GM23338 (cell line): ENCODE data around the gene PKD2. TPM values are rescaled to one million over a fixed set of nuclear protein-coding genes. Genes with fewer than 3 reads are reported as not detected.

Experiments
- ATAC-seq: fragments of 200-7000 bp; cut with Tn5 transposase; 3 replicates; pipeline ENCODE4 v1.9.1; 2020
- DNase-seq: peaks from one replicate; pipeline ENCODE4 v3.0.0-alpha.2; 2015; ENCODE audit warnings: low spot score
- H2AFZ ChIP-seq: fragments of 200-600 bp; sonication (generic); 2 replicates; pipeline ENCODE4 v1.8.0; 2016; ENCODE audit warnings: antibody characterized with exemption, mild to moderate bottlenecking, moderate library complexity
- H3F3A ChIP-seq: fragments of 200-600 bp; sonication (generic); replicated peaks from 2 replicates; pipeline ENCODE4 v1.8.0; 2017; ENCODE audit warnings: antibody characterized with exemption, mixed run types, low read depth
- H3K27ac ChIP-seq: fragments of 200-600 bp; sonication (generic); 2 replicates; pipeline ENCODE4 v1.6.1; 2016; ENCODE audit warnings: low read depth
- H3K27me3 ChIP-seq: fragments of 200-600 bp; sonication (generic); 2 replicates; pipeline ENCODE4 v1.8.0; 2016; ENCODE audit warnings: mild to moderate bottlenecking, mixed run types, moderate library complexity; ENCODE audit not compliant: insufficient read depth
- H3K36me3 ChIP-seq: fragments of 200-600 bp; sonication (generic); 2 replicates; pipeline ENCODE4 v1.8.0; 2016; ENCODE audit warnings: mild to moderate bottlenecking; ENCODE audit not compliant: insufficient read depth
- H3K4me1 ChIP-seq: fragments of 200-600 bp; sonication (generic); 2 replicates; pipeline ENCODE4 v1.8.0; 2016; ENCODE audit warnings: mild to moderate bottlenecking, moderate library complexity; ENCODE audit not compliant: insufficient read depth
- H3K4me2 ChIP-seq: fragments of 200-600 bp; sonication (generic); 2 replicates; pipeline ENCODE4 v1.7.1; 2017; ENCODE audit warnings: mixed run types
- H3K4me3 ChIP-seq: fragments of 200-600 bp; sonication (generic); 2 replicates; pipeline ENCODE4 v1.6.1; 2016; ENCODE audit warnings: mixed run types
- H3K79me2 ChIP-seq: fragments of 200-600 bp; sonication (generic); replicated peaks from 2 replicates; pipeline ENCODE4 v1.8.0; 2017; ENCODE audit warnings: mild to moderate bottlenecking; ENCODE audit not compliant: insufficient read depth
- H3K9me2 ChIP-seq: fragments of 200-600 bp; sonication (generic); 2 replicates; pipeline ENCODE4 v1.8.0; 2017; ENCODE audit not compliant: insufficient read depth
- H4K20me1 ChIP-seq: fragments of 200-600 bp; sonication (generic); replicated peaks from 2 replicates; pipeline ENCODE4 v1.8.0; 2017; ENCODE audit warnings: mild to moderate bottlenecking; ENCODE audit not compliant: insufficient read depth
- H3K27ac Mint-ChIP-seq: 2 replicates; pipeline ENCODE4 v1.8.0; 2020; ENCODE audit warnings: inconsistent platforms, mild to moderate bottlenecking, moderate library complexity, mixed read lengths
- H3K27me3 Mint-ChIP-seq: 3 replicates; pipeline ENCODE4 v1.8.0; 2022; ENCODE audit warnings: low read depth, mild to moderate bottlenecking, moderate library complexity, mixed read lengths, inconsistent platforms; ENCODE audit not compliant: insufficient read depth, poor library complexity
- H3K36me3 Mint-ChIP-seq: 3 replicates; pipeline ENCODE4 v1.8.0; 2021; ENCODE audit warnings: low read depth, mild to moderate bottlenecking, inconsistent platforms, moderate library complexity, mixed read lengths
- H3K4me1 Mint-ChIP-seq: 3 replicates; pipeline ENCODE4 v1.8.0; 2020; ENCODE audit warnings: mild to moderate bottlenecking, inconsistent platforms, mixed read lengths
- H3K4me3 Mint-ChIP-seq: 3 replicates; pipeline ENCODE4 v1.8.0; 2021; ENCODE audit warnings: moderate library complexity, mild to moderate bottlenecking, inconsistent platforms, mixed read lengths
- H3K9me3 Mint-ChIP-seq: 3 replicates; pipeline ENCODE4 v1.8.0; 2020; ENCODE audit warnings: moderate library complexity, mild to moderate bottlenecking, inconsistent platforms, mixed read lengths
- CREB1 ChIP-seq: fragments of 250-450 bp; sonication (Bioruptor Pico); IDR thresholded peaks from 2 replicates; pipeline ENCODE4 v1.5.0; 2020; ENCODE audit warnings: low read depth, mild to moderate bottlenecking, moderate library complexity
- CTCF ChIP-seq, 2 experiments: fragments of 200-600 bp in 1 of 2; sonication (generic) in 1 of 2; conservative IDR thresholded peaks; 2 replicates each; pipeline versions ENCODE4 v1.5.1 to v1.6.1; 2016 to 2017; ENCODE audit warnings: antibody characterized with exemption in 2 of 2, low read depth in 2 of 2, mild to moderate bottlenecking in 2 of 2, moderate library complexity in 1 of 2
- EZH2 ChIP-seq: fragments of 200-600 bp; sonication (generic); IDR thresholded peaks from one replicate; pipeline ENCODE4 v1.8.0; 2017; ENCODE audit warnings: antibody characterized with exemption, mild to moderate bottlenecking, low read depth; ENCODE audit not compliant: unreplicated experiment
- NANOG ChIP-seq: IDR thresholded peaks from 2 replicates; pipeline ENCODE4 v1.6.1; 2016; ENCODE audit warnings: antibody characterized with exemption, borderline replicate concordance
- POLR2AphosphoS5 ChIP-seq: IDR thresholded peaks from 2 replicates; pipeline ENCODE4 v1.6.1; 2016; ENCODE audit warnings: antibody characterized with exemption, low read depth
- STAT1 ChIP-seq: IDR thresholded peaks from one replicate; pipeline ENCODE4 v1.6.1; 2016; ENCODE audit warnings: antibody characterized with exemption; ENCODE audit not compliant: unreplicated experiment
- ZNF331 ChIP-seq: fragments of 250-450 bp; sonication (Bioruptor Pico); IDR thresholded peaks from 2 replicates; pipeline ENCODE4 v1.5.0; 2020; ENCODE audit warnings: low read depth, mild to moderate bottlenecking, moderate library complexity
- polyA plus RNA-seq: library from polyadenylated mRNA; unstranded; fragments of >200 nt; fragmentation: Nextera tagmentation; extraction: Ambion mirVana; gene quantifications from 2 replicates; pipeline ENCODE4 v1.2.1, GENCODE V29; 2016
- total RNA-seq: library from RNA; depleted of rRNA; stranded (reverse); fragments of >200 nt; shearing (Covaris generic); gene quantifications from 2 replicates; pipeline ENCODE4 v1.2.3, GENCODE V29; 2014
- TF ChIP-seq, protein P1 (sequence below): IDR thresholded peaks from 2 replicates; pipeline ENCODE4 v1.6.1; 2016; ENCODE audit warnings: antibody characterized with exemption

PKD2 gene
- total and polyA plus RNA-seq, 2 experiments from 2014 or later: 17.9 to 45.3 TPM

GRCh38 chr4:87975466-87975865 is 32.0 kb upstream of the PKD2 start, which contains the start of gene SPP1:
Gene SPP1, plus strand, starts transcription at chr4:87975714. Its CDS starts 1,182 bp downstream, at chr4:87976896.
- Histone ChIP-seq H3K27me3 (no peaks in the 10 kb centered on the region), H2AFZ (no peak within 1 kb of the TSS)

GRCh38 chr4:87977521-87978278 is 29.7 kb upstream of the PKD2 start:
- H3K27me3 Mint-ChIP-seq: no peaks in the 10 kb centered on the region
- 0 out of 3 replicates have a peak, but pooled peaks cover 4% of the 10 kb centered on the region for H3K36me3 Mint-ChIP-seq
- H2AFZ ChIP-seq: no peak overlapping the region
- H3K27ac ChIP-seq: no peak overlapping the region
- TF ChIP-seq, protein P1, sequence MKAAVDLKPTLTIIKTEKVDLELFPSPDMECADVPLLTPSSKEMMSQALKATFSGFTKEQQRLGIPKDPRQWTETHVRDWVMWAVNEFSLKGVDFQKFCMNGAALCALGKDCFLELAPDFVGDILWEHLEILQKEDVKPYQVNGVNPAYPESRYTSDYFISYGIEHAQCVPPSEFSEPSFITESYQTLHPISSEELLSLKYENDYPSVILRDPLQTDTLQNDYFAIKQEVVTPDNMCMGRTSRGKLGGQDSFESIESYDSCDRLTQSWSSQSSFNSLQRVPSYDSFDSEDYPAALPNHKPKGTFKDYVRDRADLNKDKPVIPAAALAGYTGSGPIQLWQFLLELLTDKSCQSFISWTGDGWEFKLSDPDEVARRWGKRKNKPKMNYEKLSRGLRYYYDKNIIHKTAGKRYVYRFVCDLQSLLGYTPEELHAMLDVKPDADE: no peak
- TF ChIP-seq STAT1 (no peak), CREB1 (CRISPR knock-in tag) (no peak), CTCF (conservative IDR thresholded peaks at IDR 0.05; ENCODE audit: low read depth in 2 of 2) (no peak), NANOG (no peak), POLR2AphosphoS5 (no peak), EZH2 (no peak), ZNF331 (CRISPR knock-in tag) (no peak)
- H3K4me3 Mint-ChIP-seq: no peak overlapping the region
- H3K9me2 ChIP-seq: no peaks in the 10 kb centered on the region
- H3K27ac Mint-ChIP-seq: no peak overlapping the region
- no peaks in the 10 kb centered on the region for H3K36me3 ChIP-seq
- H3K79me2 ChIP-seq: peaks cover 5% of the 10 kb centered on the region; the same call in 1 of the 2 replicates
- H3K4me1 ChIP-seq: peaks cover 28% of the 10 kb centered on the region
- H3K4me3 ChIP-seq: no peak overlapping the region
- H3K9me3 Mint-ChIP-seq: no peaks in the 10 kb centered on the region
- H3K4me1 Mint-ChIP-seq: peaks cover 22% of the 10 kb centered on the region
- no peaks in the 10 kb centered on the region for H3K27me3 ChIP-seq
- DNase-seq (no peak), ATAC-seq (no peak)
- no peak overlapping the region for H3K4me2 ChIP-seq
- no peaks in the 10 kb centered on the region for H3F3A ChIP-seq
- no peaks in the 10 kb centered on the region for H4K20me1 ChIP-seq

More at GRCh38 chr4:87975466-87975865, 32.0 kb upstream of the PKD2 start, which contains the start of gene SPP1:
- Histone ChIP-seq H3K79me2 (peaks cover 5% of the 10 kb centered on the region; the same call in 1 of the 2 replicates), H3K4me1 (peaks cover 30% of the 10 kb centered on the region), H3K36me3 (no peaks in the 10 kb centered on the region), H3K4me3 (peak within 1 kb of the TSS; percentile 31), H3F3A (no peaks in the 10 kb centered on the region), H3K4me2 (peak within 1 kb of the TSS; percentile 44), H3K9me2 (no peaks in the 10 kb centered on the region), H4K20me1 (no peaks in the 10 kb centered on the region), H3K27ac (peak within 1 kb of the TSS; percentile 9; the same call in 1 of the 2 replicates)
- DNase-seq (peak; percentile 87), ATAC-seq (peak; percentile 93)
- Mint-ChIP-seq H3K4me1 (peaks cover 30% of the 10 kb centered on the region), H3K4me3 (peak within 1 kb of the TSS; percentile 60), H3K27ac (peak within 1 kb of the TSS; percentile 94), H3K36me3 (no peaks in the 10 kb centered on the region), H3K27me3 (no peaks in the 10 kb centered on the region), H3K9me3 (no peaks in the 10 kb centered on the region)
- TF ChIP-seq CTCF (conservative IDR thresholded peaks at IDR 0.05; ENCODE audit: low read depth in 2 of 2) (peak in 1 of 2 experiments; percentile 16; a peak in 1 of 4 replicates), CREB1 (CRISPR knock-in tag) (0 out of 2 replicates have a peak, but pooled peaks have one; percentile 6)
- TF ChIP-seq, protein P1: no peak
